ENCODE measurements around the gene TNIP1. TPM values are rescaled to one million over a fixed set of nuclear protein-coding genes. Genes with fewer than 3 reads are reported as not detected.

The TNIP1 gene
- polyA plus RNA-seq, 1 donor from 2014 or later = 78.3 TPM

- Mint-ChIP-seq H3K4me3 (no peak overlapping the region), H3K27ac (no peak overlapping the region), H3K27me3 (no peaks in the 10 kb centered on the region), H3K4me1 (peaks cover 0 to 2% (median 0%) of the 10 kb centered on the region in 3 donors), H3K36me3 (peaks cover 13% of the 10 kb centered on the region), H3K9me3 (no peaks in the 10 kb centered on the region)
Observed at GRCh38 chr5:151028717-151029116, 52.1 kb downstream of the TNIP1 start.

- Mint-ChIP-seq H3K27me3 (no peaks in the 10 kb centered on the region), H3K4me1 (peaks cover 0 to 2% (median 0%) of the 10 kb centered on the region in 3 donors), H3K4me3 (no peak overlapping the region), H3K27ac (no peak overlapping the region), H3K9me3 (no peaks in the 10 kb centered on the region), H3K36me3 (peaks cover 13% of the 10 kb centered on the region)
Observed at GRCh38 chr5:151027961-151028479, 52.8 kb downstream of the TNIP1 start.

GRCh38 chr5:151026679-151027078, 54.2 kb downstream of the TNIP1 start:
- peaks cover 0 to 7% (median 5%) of the 10 kb centered on the region in 3 donors for H3K4me1 Mint-ChIP-seq
- H3K9me3 Mint-ChIP-seq = no peaks in the 10 kb centered on the region
- no peak overlapping the region for H3K4me3 Mint-ChIP-seq
- no peak overlapping the region for H3K27ac Mint-ChIP-seq
- no peaks in the 10 kb centered on the region for H3K27me3 Mint-ChIP-seq
- peaks cover 9% of the 10 kb centered on the region for H3K36me3 Mint-ChIP-seq

- Mint-ChIP-seq H3K36me3 (peaks cover 7% of the 10 kb centered on the region), H3K9me3 (no peaks in the 10 kb centered on the region), H3K27ac (peak overlapping the region in 1 of 3 donors; percentile 67), H3K4me1 (peaks cover 1 to 12% (median 5%) of the 10 kb centered on the region in 3 donors), H3K27me3 (no peaks in the 10 kb centered on the region), H3K4me3 (no peak overlapping the region)
Observed at GRCh38 chr5:151026088-151026487, 54.7 kb downstream of the TNIP1 start.

- Mint-ChIP-seq H3K36me3 (peaks cover 7% of the 10 kb centered on the region), H3K4me3 (no peak overlapping the region), H3K9me3 (no peaks in the 10 kb centered on the region), H3K4me1 (peaks cover 5 to 16% (median 10%) of the 10 kb centered on the region in 3 donors), H3K27ac (no peak overlapping the region), H3K27me3 (no peaks in the 10 kb centered on the region)
Observed at GRCh38 chr5:151025250-151025606, 55.6 kb downstream of the TNIP1 start.

- no peaks in the 10 kb centered on the region for H3K27me3 Mint-ChIP-seq
- peaks cover 5 to 16% (median 12%) of the 10 kb centered on the region in 3 donors for H3K4me1 Mint-ChIP-seq
- no peak overlapping the region for H3K4me3 Mint-ChIP-seq
- H3K9me3 Mint-ChIP-seq = no peaks in the 10 kb centered on the region
- no peak overlapping the region for H3K27ac Mint-ChIP-seq
- peaks cover 7% of the 10 kb centered on the region for H3K36me3 Mint-ChIP-seq
Observed at GRCh38 chr5:151024440-151025249, 56.2 kb downstream of the TNIP1 start.

- Mint-ChIP-seq H3K36me3 (peaks cover 7% of the 10 kb centered on the region), H3K4me3 (no peak overlapping the region), H3K27ac (no peak overlapping the region), H3K4me1 (peaks cover 5 to 16% (median 15%) of the 10 kb centered on the region in 3 donors), H3K9me3 (no peaks in the 10 kb centered on the region), H3K27me3 (no peaks in the 10 kb centered on the region)
Observed at GRCh38 chr5:151023651-151024050, 57.2 kb downstream of the TNIP1 start.

GRCh38 chr5:151023047-151023615, 57.7 kb downstream of the TNIP1 start:
- peaks cover 7% of the 10 kb centered on the region for H3K36me3 Mint-ChIP-seq
- peak overlapping the region in 1 of 3 donors; percentile 65 for H3K27ac Mint-ChIP-seq
- H3K4me1 Mint-ChIP-seq = peaks cover 5 to 16% (median 15%) of the 10 kb centered on the region in 3 donors
- no peaks in the 10 kb centered on the region for H3K27me3 Mint-ChIP-seq
- no peak overlapping the region for H3K4me3 Mint-ChIP-seq
- H3K9me3 Mint-ChIP-seq = no peaks in the 10 kb centered on the region

GRCh38 chr5:151022511-151023018, 58.3 kb downstream of the TNIP1 start:
- Mint-ChIP-seq H3K27ac (peak overlapping the region in 1 of 3 donors; percentile 65), H3K4me1 (peaks cover 5 to 16% (median 15%) of the 10 kb centered on the region in 3 donors), H3K4me3 (peak overlapping the region in 2 of 4 donors; percentile 1 to 19), H3K27me3 (no peaks in the 10 kb centered on the region), H3K9me3 (no peaks in the 10 kb centered on the region), H3K36me3 (peaks cover 7% of the 10 kb centered on the region)

GRCh38 chr5:151021746-151022145, 59.1 kb downstream of the TNIP1 start:
- H3K9me3 Mint-ChIP-seq = no peaks in the 10 kb centered on the region
- H3K4me1 Mint-ChIP-seq = peaks cover 5 to 16% (median 15%) of the 10 kb centered on the region in 3 donors
- H3K36me3 Mint-ChIP-seq = peaks cover 6% of the 10 kb centered on the region
- no peaks in the 10 kb centered on the region for H3K27me3 Mint-ChIP-seq
- peak overlapping the region in 2 of 4 donors; percentile 19 to 56 for H3K4me3 Mint-ChIP-seq
- H3K27ac Mint-ChIP-seq = peak overlapping the region in 1 of 3 donors; percentile 19

- Mint-ChIP-seq H3K9me3 (no peaks in the 10 kb centered on the region), H3K27me3 (no peaks in the 10 kb centered on the region), H3K4me3 (peak within 1 kb of the TSS; percentile 36 to 91 (median 78)), H3K36me3 (peaks cover 2% of the 10 kb centered on the region), H3K27ac (peak within 1 kb of the TSS in 1 of 3 donors; percentile 71), H3K4me1 (peaks cover 5 to 16% (median 15%) of the 10 kb centered on the region in 3 donors)
Observed at GRCh38 chr5:151020304-151021110, 60.3 kb downstream of the TNIP1 start, which contains the start of gene GPX3. Gene GPX3, plus strand, starts transcription at chr5:151020591. Its CDS starts 64 bp downstream, at chr5:151020655.

GRCh38 chr5:151019331-151019730, 61.5 kb downstream of the TNIP1 start:
- H3K27ac Mint-ChIP-seq = no peak overlapping the region
- H3K4me1 Mint-ChIP-seq = peaks cover 5 to 16% (median 15%) of the 10 kb centered on the region in 3 donors
- no peaks in the 10 kb centered on the region for H3K36me3 Mint-ChIP-seq
- peak overlapping the region in 3 of 4 donors; percentile 21 to 82 (median 47) for H3K4me3 Mint-ChIP-seq
- no peaks in the 10 kb centered on the region for H3K9me3 Mint-ChIP-seq
- H3K27me3 Mint-ChIP-seq = no peaks in the 10 kb centered on the region

GRCh38 chr5:151018846-151019245, 62.0 kb downstream of the TNIP1 start:
- peaks cover 5 to 15% (median 14%) of the 10 kb centered on the region in 3 donors for H3K4me1 Mint-ChIP-seq
- H3K27me3 Mint-ChIP-seq = no peaks in the 10 kb centered on the region
- H3K9me3 Mint-ChIP-seq = no peaks in the 10 kb centered on the region
- peak overlapping the region in 1 of 4 donors; percentile 6 for H3K4me3 Mint-ChIP-seq
- no peaks in the 10 kb centered on the region for H3K36me3 Mint-ChIP-seq
- H3K27ac Mint-ChIP-seq = no peak overlapping the region

GRCh38 chr5:151017897-151018296, 62.9 kb downstream of the TNIP1 start:
- Mint-ChIP-seq H3K4me3 (no peak overlapping the region), H3K9me3 (no peaks in the 10 kb centered on the region), H3K27me3 (no peaks in the 10 kb centered on the region), H3K36me3 (no peaks in the 10 kb centered on the region), H3K27ac (no peak overlapping the region), H3K4me1 (peaks cover 5 to 15% (median 14%) of the 10 kb centered on the region in 3 donors)

All from IgD-negative memory B cell (primary cell).